HepG2 (cell line): Measurements from ENCODE around the gene CCDC181. TPM values are rescaled to one million over a fixed set of nuclear protein-coding genes. Genes with fewer than 3 reads are reported as not detected.
A peak's percentile ranks its signal among the peaks of the same experiment; 100 is the strongest.

ENCODE experiments used
- BRD4 ChIP-seq: sonication (generic); formaldehyde crosslinking; IDR thresholded peaks from 2 replicates; pipeline ENCODE4 v1.4.0; 2020; ENCODE audit warnings: missing genetic modification reagents
- EP300 ChIP-seq, 3 experiments: sonication (generic) in 1 of 3; formaldehyde crosslinking in 1 of 3; IDR thresholded peaks; 2 replicates each; pipeline versions ENCODE4 v1.5.1 to v1.6.1; 2011 to 2020; ENCODE audit warnings: low read depth in 2 of 3, low read length in 2 of 3, borderline replicate concordance in 1 of 3, improper control_type of control experiment in 1 of 3, mild to moderate bottlenecking in 1 of 3, missing genetic modification reagents in 1 of 3, moderate library complexity in 1 of 3
- ETV6 ChIP-seq: sonication (generic); formaldehyde crosslinking; conservative IDR thresholded peaks from 2 replicates; pipeline ENCODE4 v1.4.0; 2020; ENCODE audit warnings: missing genetic modification reagents
- KAT2B ChIP-seq: fragments of 150-350 bp; IDR thresholded peaks from 2 replicates; pipeline ENCODE4 v1.6.1; 2014; ENCODE audit warnings: low read depth, low read length, borderline replicate concordance
- MXD4 ChIP-seq: IDR thresholded peaks from 2 replicates; pipeline ENCODE4 v1.6.1; 2016; ENCODE audit warnings: mild to moderate bottlenecking, missing biosample characterization, missing genetic modification reagents
- NFIC ChIP-seq: IDR thresholded peaks from 2 replicates; pipeline ENCODE4 v1.6.1; 2012; ENCODE audit warnings: mild to moderate bottlenecking, low read length, inconsistent platforms
- NFYC ChIP-seq: IDR thresholded peaks from 2 replicates; pipeline ENCODE4 v1.6.1; 2016; ENCODE audit warnings: missing genetic modification reagents, missing compliant biosample characterization
- POLR2G ChIP-seq: fragments of 200-400 bp; formaldehyde crosslinking; IDR thresholded peaks from 2 replicates; pipeline ENCODE4 v1.6.1; 2018; ENCODE audit warnings: mild to moderate bottlenecking, low read depth, low read length, moderate library complexity
- REL ChIP-seq: sonication (generic); formaldehyde crosslinking; conservative IDR thresholded peaks from 2 replicates; pipeline ENCODE4 v1.8.0; 2022; ENCODE audit warnings: mild to moderate bottlenecking, missing genetic modification reagents, moderate library complexity
- SIX4 ChIP-seq: sonication (generic); formaldehyde crosslinking; IDR thresholded peaks from 2 replicates; pipeline ENCODE4 v1.4.0; 2020; ENCODE audit warnings: missing genetic modification reagents
- THAP11 ChIP-seq: IDR thresholded peaks from 2 replicates; pipeline ENCODE4 v1.6.1; 2016; ENCODE audit warnings: missing biosample characterization, missing genetic modification reagents
- TP53 ChIP-seq: sonication (generic); formaldehyde crosslinking; conservative IDR thresholded peaks from 2 replicates; pipeline ENCODE4 v1.4.0; 2020; ENCODE audit warnings: missing genetic modification reagents
- YEATS2 ChIP-seq: sonication (generic); formaldehyde crosslinking; IDR thresholded peaks from 2 replicates; pipeline ENCODE4 v1.4.0; 2020; ENCODE audit warnings: missing genetic modification reagents, borderline replicate concordance
- ZKSCAN1 ChIP-seq: fragments of 150-350 bp; IDR thresholded peaks from 2 replicates; pipeline ENCODE4 v1.6.1; 2014; ENCODE audit warnings: low read length
- ZNF24 ChIP-seq: fragments of 450-650 bp; IDR thresholded peaks from 2 replicates; pipeline ENCODE4 v1.6.1; 2017; ENCODE audit warnings: antibody characterized with exemption, mild to moderate bottlenecking
- ZNF431 ChIP-seq: sonication (generic); formaldehyde crosslinking; IDR thresholded peaks from 2 replicates; pipeline ENCODE4 v1.9.0; 2022; ENCODE audit warnings: missing genetic modification reagents, low read depth, mild to moderate bottlenecking, borderline replicate concordance
- ZNF749 ChIP-seq: sonication (generic); formaldehyde crosslinking; IDR thresholded peaks from 2 replicates; pipeline ENCODE4 v1.8.0; 2022; ENCODE audit warnings: mild to moderate bottlenecking, missing genetic modification reagents, moderate library complexity, borderline replicate concordance
- polyA plus RNA-seq, 8 experiments: library from polyadenylated mRNA; depleted of rRNA in 3 of 8; stranded (reverse) in 7 of 8; unstranded in 1 of 8; fragments of >200 nt; fragmentation: Illumina TruSeq in 4 of 8; extraction: Trizol in 4 of 8; gene quantifications; 2 replicates each; pipeline versions ENCODE4 v1.2.1 to v1.2.3, GENCODE V29; 2011 to 2016; ENCODE audit warnings: low read depth in 4 of 8, missing spikeins in 1 of 8, mixed read lengths in 1 of 8; ENCODE audit not compliant: insufficient read depth in 1 of 8
- total RNA-seq, 5 experiments: library from RNA; depleted of rRNA; stranded (reverse); fragments of >200 nt; fragmentation: Illumina TruSeq; extraction: Trizol; gene quantifications; 2 replicates each; pipeline ENCODE4 v1.2.3, GENCODE V29; 2016; ENCODE audit warnings: low read depth in 1 of 5
- TF ChIP-seq, protein P1 (sequence below): sonication (generic); formaldehyde crosslinking; IDR thresholded peaks from 2 replicates; pipeline ENCODE4 v1.4.0; 2020; ENCODE audit warnings: missing genetic modification reagents
- TF ChIP-seq, protein P2 (sequence below): sonication (generic); formaldehyde crosslinking; IDR thresholded peaks from 2 replicates; pipeline ENCODE4 v1.9.0; 2021; ENCODE audit warnings: mild to moderate bottlenecking, missing genetic modification reagents
- TF ChIP-seq, protein P3 (sequence below): sonication (generic); formaldehyde crosslinking; IDR thresholded peaks from 2 replicates; pipeline ENCODE4 v1.5.0; 2020; ENCODE audit warnings: mild to moderate bottlenecking, low read depth, missing genetic modification reagents, borderline replicate concordance
- TF ChIP-seq, protein P4 (sequence below): IDR thresholded peaks from 2 replicates; pipeline ENCODE4 v1.6.1; 2016; ENCODE audit warnings: mild to moderate bottlenecking

Gene CCDC181
- total and polyA plus RNA-seq, 2 of the 13 experiments (the other 11 are each of a cell fraction or from before 2014, with no cell fraction given), result 0.07 TPM; not detected in 1

DNA sequence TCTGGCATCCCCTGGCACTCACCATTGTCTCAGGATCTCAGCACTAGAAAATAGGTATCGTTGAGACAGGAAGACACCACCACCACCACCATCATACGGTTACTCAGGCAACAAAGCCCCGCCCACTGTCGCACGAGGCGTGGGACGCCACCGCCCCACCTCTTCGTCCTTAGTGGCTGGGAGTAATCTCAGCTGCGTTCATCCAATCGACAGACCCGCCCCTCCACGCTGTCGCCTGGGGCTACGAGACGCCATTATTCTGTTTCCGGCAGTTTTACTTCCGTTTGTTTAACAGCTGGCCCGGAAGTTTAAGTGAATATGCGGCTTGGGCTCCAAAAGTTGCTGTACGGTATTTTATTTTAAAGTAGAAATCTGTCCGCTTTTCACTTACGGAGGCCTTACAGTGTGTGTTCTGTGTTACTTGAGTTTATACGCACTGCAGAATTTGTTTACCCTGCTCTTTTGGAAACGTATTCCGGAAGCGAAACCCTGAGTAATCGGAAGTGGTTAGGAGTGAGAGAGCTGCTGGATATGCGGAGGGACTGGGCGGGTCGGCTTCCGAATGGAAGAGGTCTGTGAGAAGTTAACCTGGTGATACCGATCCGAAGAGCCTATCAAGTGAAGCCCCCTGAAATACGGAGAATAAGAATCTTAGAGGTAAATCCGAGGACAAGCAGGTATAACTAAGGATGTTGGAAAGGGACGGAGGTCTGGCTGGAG lies 59.4 kb downstream of the CCDC181 start, which contains the start of the genes BLZF1 and NME7 (continued):
- TF ChIP-seq ZNF749 (CRISPR knock-in tag) (no peak), TP53 (CRISPR knock-in tag) (no peak), ZKSCAN1 (no peak), NFIC (0 out of 2 replicates have a peak, but pooled peaks have one; percentile 13), EP300 (IDR thresholded peaks at IDR 0.05; ENCODE audit: low read depth in 2 of 2, low read length in 2 of 2) (no peak), EP300 (CRISPR knock-in tag; IDR thresholded peaks at IDR 0.05; ENCODE audit: borderline replicate concordance) (no peak), KAT2B (no peak), POLR2G (peak; percentile 72), BRD4 (CRISPR knock-in tag) (0 out of 2 replicates have a peak, but pooled peaks have one; percentile 32), ZNF431 (no peak), YEATS2 (peak; percentile 71; the same call in 1 of the 2 replicates), ZNF24 (no peak), SIX4 (CRISPR knock-in tag) (no peak), REL (CRISPR knock-in tag) (no peak), THAP11 (CRISPR knock-in tag) (peak; percentile 87), ETV6 (CRISPR knock-in tag) (no peak), MXD4 (peak; percentile 77), NFYC (CRISPR knock-in tag) (peak; percentile 72)
- TF ChIP-seq, protein P1, sequence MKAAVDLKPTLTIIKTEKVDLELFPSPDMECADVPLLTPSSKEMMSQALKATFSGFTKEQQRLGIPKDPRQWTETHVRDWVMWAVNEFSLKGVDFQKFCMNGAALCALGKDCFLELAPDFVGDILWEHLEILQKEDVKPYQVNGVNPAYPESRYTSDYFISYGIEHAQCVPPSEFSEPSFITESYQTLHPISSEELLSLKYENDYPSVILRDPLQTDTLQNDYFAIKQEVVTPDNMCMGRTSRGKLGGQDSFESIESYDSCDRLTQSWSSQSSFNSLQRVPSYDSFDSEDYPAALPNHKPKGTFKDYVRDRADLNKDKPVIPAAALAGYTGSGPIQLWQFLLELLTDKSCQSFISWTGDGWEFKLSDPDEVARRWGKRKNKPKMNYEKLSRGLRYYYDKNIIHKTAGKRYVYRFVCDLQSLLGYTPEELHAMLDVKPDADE (CRISPR knock-in tag), result no peak
- TF ChIP-seq, protein P2, sequence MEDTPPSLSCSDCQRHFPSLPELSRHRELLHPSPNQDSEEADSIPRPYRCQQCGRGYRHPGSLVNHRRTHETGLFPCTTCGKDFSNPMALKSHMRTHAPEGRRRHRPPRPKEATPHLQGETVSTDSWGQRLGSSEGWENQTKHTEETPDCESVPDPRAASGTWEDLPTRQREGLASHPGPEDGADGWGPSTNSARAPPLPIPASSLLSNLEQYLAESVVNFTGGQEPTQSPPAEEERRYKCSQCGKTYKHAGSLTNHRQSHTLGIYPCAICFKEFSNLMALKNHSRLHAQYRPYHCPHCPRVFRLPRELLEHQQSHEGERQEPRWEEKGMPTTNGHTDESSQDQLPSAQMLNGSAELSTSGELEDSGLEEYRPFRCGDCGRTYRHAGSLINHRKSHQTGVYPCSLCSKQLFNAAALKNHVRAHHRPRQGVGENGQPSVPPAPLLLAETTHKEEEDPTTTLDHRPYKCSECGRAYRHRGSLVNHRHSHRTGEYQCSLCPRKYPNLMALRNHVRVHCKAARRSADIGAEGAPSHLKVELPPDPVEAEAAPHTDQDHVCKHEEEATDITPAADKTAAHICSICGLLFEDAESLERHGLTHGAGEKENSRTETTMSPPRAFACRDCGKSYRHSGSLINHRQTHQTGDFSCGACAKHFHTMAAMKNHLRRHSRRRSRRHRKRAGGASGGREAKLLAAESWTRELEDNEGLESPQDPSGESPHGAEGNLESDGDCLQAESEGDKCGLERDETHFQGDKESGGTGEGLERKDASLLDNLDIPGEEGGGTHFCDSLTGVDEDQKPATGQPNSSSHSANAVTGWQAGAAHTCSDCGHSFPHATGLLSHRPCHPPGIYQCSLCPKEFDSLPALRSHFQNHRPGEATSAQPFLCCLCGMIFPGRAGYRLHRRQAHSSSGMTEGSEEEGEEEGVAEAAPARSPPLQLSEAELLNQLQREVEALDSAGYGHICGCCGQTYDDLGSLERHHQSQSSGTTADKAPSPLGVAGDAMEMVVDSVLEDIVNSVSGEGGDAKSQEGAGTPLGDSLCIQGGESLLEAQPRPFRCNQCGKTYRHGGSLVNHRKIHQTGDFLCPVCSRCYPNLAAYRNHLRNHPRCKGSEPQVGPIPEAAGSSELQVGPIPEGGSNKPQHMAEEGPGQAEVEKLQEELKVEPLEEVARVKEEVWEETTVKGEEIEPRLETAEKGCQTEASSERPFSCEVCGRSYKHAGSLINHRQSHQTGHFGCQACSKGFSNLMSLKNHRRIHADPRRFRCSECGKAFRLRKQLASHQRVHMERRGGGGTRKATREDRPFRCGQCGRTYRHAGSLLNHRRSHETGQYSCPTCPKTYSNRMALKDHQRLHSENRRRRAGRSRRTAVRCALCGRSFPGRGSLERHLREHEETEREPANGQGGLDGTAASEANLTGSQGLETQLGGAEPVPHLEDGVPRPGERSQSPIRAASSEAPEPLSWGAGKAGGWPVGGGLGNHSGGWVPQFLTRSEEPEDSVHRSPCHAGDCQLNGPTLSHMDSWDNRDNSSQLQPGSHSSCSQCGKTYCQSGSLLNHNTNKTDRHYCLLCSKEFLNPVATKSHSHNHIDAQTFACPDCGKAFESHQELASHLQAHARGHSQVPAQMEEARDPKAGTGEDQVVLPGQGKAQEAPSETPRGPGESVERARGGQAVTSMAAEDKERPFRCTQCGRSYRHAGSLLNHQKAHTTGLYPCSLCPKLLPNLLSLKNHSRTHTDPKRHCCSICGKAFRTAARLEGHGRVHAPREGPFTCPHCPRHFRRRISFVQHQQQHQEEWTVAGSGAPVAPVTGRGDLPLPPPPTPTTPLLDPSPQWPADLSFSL (CRISPR knock-in tag), result no peak
- TF ChIP-seq, protein P3, sequence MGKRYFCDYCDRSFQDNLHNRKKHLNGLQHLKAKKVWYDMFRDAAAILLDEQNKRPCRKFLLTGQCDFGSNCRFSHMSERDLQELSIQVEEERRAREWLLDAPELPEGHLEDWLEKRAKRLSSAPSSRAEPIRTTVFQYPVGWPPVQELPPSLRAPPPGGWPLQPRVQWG (CRISPR knock-in tag), result no peak
- TF ChIP-seq, protein P4, sequence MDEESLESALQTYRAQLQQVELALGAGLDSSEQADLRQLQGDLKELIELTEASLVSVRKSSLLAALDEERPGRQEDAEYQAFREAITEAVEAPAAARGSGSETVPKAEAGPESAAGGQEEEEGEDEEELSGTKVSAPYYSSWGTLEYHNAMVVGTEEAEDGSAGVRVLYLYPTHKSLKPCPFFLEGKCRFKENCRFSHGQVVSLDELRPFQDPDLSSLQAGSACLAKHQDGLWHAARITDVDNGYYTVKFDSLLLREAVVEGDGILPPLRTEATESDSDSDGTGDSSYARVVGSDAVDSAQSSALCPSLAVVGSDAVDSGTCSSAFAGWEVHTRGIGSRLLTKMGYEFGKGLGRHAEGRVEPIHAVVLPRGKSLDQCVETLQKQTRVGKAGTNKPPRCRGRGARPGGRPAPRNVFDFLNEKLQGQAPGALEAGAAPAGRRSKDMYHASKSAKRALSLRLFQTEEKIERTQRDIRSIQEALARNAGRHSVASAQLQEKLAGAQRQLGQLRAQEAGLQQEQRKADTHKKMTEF, result peak; percentile 49; the same call in 1 of the 2 replicates
